ENCODE results near the gene TKT. TPM values are rescaled to one million over a fixed set of nuclear protein-coding genes. Genes with fewer than 3 reads are reported as not detected.

TKT gene
- total RNA-seq, 1 experiment from 2014 or later: 186 TPM

GRCh38 chr3:53188136-53188685 is 67.6 kb downstream of the TKT start:
- no peak for TF ChIP-seq CTCF (conservative IDR thresholded peaks at IDR 0.05; ENCODE audit: low read depth, low read length)
- TF ChIP-seq EZH2 (IDR thresholded peaks at IDR 0.05; ENCODE audit: borderline replicate concordance, low read depth, low read length, poor library complexity, severe bottlenecking): no peak
- Histone ChIP-seq H3K4me1 (ENCODE audit: insufficient read depth, low read length, poor library complexity, severe bottlenecking) (no peaks in the 10 kb centered on the region), H3K4me3 (ENCODE audit: low read depth, low read length, poor library complexity, severe bottlenecking) (no peak overlapping the region), H3K36me3 (ENCODE audit: insufficient read depth, low read length, poor library complexity, severe bottlenecking) (no peaks in the 10 kb centered on the region), H3K9me3 (ENCODE audit: low read depth, low read length, poor library complexity, severe bottlenecking) (no peaks in the 10 kb centered on the region), H3K27me3 (replicated peaks; ENCODE audit: insufficient read depth, low read depth, low read length, poor library complexity) (no peaks in the 10 kb centered on the region), H3K27ac (ENCODE audit: low read depth, low read length, poor library complexity, severe bottlenecking) (no peak overlapping the region)
- intact Hi-C loops (cut with micrococcal nuclease; ENCODE audit: unreplicated experiment): no loop called here
- CTCF ChIA-PET: interaction anchor here (0.6 kb wide), 1 partner anchor 54 kb away, joined by 6 read pairs; no protein-coding TSS in a partner anchor
- DNase-seq (ENCODE audit: low spot score): no peak
- no TSS peak for BruUV-seq (replicated peaks)
- POLR2A ChIA-PET (ENCODE audit: low non-redundant PET): no interaction called here

GRCh38 chr3:53187430-53187829 is 68.4 kb downstream of the TKT start:
- no peak for DNase-seq (ENCODE audit: low spot score)

GRCh38 chr3:53186726-53187125 is 69.1 kb downstream of the TKT start:
- Histone ChIP-seq H3K4me1 (ENCODE audit: insufficient read depth, low read length, poor library complexity, severe bottlenecking) (no peaks in the 10 kb centered on the region), H3K36me3 (ENCODE audit: insufficient read depth, low read length, poor library complexity, severe bottlenecking) (no peaks in the 10 kb centered on the region), H3K4me3 (ENCODE audit: low read depth, low read length, poor library complexity, severe bottlenecking) (no peak overlapping the region), H3K9me3 (ENCODE audit: low read depth, low read length, poor library complexity, severe bottlenecking) (no peaks in the 10 kb centered on the region), H3K27ac (ENCODE audit: low read depth, low read length, poor library complexity, severe bottlenecking) (no peak overlapping the region), H3K27me3 (replicated peaks; ENCODE audit: insufficient read depth, low read depth, low read length, poor library complexity) (no peaks in the 10 kb centered on the region)
- ChIA-PET POLR2A (ENCODE audit: low non-redundant PET) (no interaction called here), CTCF (no interaction called here)
- TF ChIP-seq EZH2 (IDR thresholded peaks at IDR 0.05; ENCODE audit: borderline replicate concordance, low read depth, low read length, poor library complexity, severe bottlenecking) (no peak), CTCF (conservative IDR thresholded peaks at IDR 0.05; ENCODE audit: low read depth, low read length) (no peak)
- BruUV-seq (replicated peaks): no TSS peak
- no peak for DNase-seq (ENCODE audit: low spot score)
- intact Hi-C loops (cut with micrococcal nuclease; ENCODE audit: unreplicated experiment): no loop called here

More at GRCh38 chr3:53187430-53187829, 68.4 kb downstream of the TKT start:
- H3K4me3 ChIP-seq (ENCODE audit: low read depth, low read length, poor library complexity, severe bottlenecking): no peak overlapping the region
- H3K36me3 ChIP-seq (ENCODE audit: insufficient read depth, low read length, poor library complexity, severe bottlenecking): no peaks in the 10 kb centered on the region
- no TSS peak for BruUV-seq (replicated peaks)
- H3K9me3 ChIP-seq (ENCODE audit: low read depth, low read length, poor library complexity, severe bottlenecking): no peaks in the 10 kb centered on the region
- TF ChIP-seq EZH2 (IDR thresholded peaks at IDR 0.05; ENCODE audit: borderline replicate concordance, low read depth, low read length, poor library complexity, severe bottlenecking): no peak
- TF ChIP-seq CTCF (conservative IDR thresholded peaks at IDR 0.05; ENCODE audit: low read depth, low read length): no peak
- no peaks in the 10 kb centered on the region for H3K4me1 ChIP-seq (ENCODE audit: insufficient read depth, low read length, poor library complexity, severe bottlenecking)
- POLR2A ChIA-PET (ENCODE audit: low non-redundant PET): no interaction called here
- CTCF ChIA-PET: interaction anchor here (0.6 kb wide), 1 partner anchor 53 kb away, joined by 6 read pairs; no protein-coding TSS in a partner anchor
- intact Hi-C loops (cut with micrococcal nuclease; ENCODE audit: unreplicated experiment): no loop called here
- H3K27me3 ChIP-seq (replicated peaks; ENCODE audit: insufficient read depth, low read depth, low read length, poor library complexity): no peaks in the 10 kb centered on the region
- no peak overlapping the region for H3K27ac ChIP-seq (ENCODE audit: low read depth, low read length, poor library complexity, severe bottlenecking)

Measured in A673 (cell line).